Activated gamma-delta T cell treated with anti-CD3 and anti-CD28 coated beads, Interleukin-2, amount 50 U/mL, for 16 hours (primary cell): Measurements from ENCODE around the gene ZIC2.

ENCODE experiments used
- DNase-seq: peaks from one replicate; pipeline ENCODE4 v3.0.0-alpha.2; 2020; ENCODE audit warnings: low read depth

Gene ZIC2

GRCh38 chr13:99986741-99987140 lies 5.2 kb downstream of the ZIC2 start:
- DNase-seq, result no peak

- no peak for DNase-seq
These were observed 5.8 kb downstream of the ZIC2 start for GRCh38 chr13:99987154-99988019.

GRCh38 chr13:99988529-99989275 lies 7.1 kb downstream of the ZIC2 start:
- no peak for DNase-seq

DNA sequence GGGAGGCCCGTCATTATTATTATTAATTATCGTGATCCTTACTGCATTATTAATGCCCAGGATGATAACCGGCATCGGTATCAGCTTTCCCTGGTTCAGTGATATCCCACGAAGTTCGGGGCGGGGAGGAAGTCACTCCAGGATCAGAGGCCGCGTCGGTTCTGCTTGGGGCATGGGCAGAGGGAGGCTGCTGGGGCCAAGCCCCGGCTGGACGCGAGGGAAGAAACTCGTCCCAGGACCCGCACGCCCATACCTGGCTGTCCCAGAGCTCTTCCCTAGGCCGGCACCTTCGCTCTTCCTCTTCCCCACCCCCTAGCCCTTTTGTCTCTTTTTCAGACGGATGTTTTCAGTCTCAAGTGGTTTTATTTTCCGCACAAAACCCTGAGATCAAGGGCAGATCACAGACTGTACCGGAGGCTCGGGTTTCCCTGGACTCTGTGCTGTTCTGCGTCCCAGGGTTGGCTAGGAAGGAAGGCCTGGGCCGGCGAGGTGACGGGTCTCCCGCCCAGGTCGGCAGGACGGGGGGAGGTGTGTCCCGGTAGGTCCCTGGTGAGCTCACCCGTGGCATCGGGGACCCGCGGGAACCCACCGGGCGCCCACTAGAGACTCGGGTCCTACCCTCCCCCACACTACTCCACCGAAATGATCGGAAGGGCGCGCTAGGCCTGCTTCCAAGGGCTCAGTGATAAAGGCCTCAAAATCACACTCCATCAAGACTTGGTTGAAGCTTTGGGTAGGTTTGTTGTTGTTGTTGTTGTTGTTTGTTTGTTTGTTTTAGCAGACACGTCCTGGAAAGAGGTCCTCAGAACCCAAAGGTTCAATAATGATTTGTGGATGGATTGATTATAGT lies 7.9 kb downstream of the ZIC2 start:
- no peak for DNase-seq

- DNase-seq, result no peak
These were observed 8.8 kb downstream of the ZIC2 start for GRCh38 chr13:99990126-99990977.

DNA sequence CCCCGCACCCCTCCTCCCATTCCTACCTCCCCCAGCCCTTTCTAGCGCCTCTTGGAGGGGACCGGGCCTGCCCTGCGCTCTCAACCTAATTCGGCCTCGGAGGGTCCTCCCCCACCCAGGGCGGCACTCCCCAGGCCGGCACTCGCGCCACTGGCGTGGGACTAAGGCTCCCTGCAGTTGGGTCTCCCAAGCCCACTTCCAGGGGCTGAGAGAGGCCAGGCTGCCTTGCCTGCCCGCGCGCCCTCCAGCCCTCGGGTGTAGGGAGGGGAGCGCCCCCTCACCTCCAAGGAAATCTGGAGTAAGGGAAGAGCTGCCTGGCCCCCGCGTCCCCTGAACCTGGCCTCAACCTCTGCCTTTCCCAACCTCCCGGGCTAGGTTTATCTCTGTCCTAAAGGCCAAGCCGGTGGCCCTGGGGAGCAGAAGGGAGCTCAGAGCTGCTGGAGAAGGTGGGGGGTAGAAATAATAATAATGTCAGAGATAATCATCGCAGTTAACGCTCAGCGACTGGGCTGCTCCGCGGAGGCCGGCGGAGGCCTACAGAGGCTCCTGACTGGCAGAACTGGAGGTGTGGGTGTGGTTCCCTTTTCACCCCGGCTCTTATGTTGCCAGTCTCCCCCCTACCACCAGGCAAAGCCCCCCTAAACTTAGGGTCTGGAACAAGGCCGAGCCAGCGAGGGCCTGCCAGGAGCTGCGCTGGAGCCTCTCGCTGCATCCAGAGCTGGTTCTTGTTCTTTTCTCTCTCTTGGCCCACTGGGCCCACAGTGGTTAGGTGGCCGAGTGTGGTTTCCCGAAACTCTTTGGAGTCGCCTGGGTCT lies 9.6 kb downstream of the ZIC2 start:
- DNase-seq, result no peak

GRCh38 chr13:99991828-99992775 lies 10.5 kb downstream of the ZIC2 start:
- no peak for DNase-seq

DNA sequence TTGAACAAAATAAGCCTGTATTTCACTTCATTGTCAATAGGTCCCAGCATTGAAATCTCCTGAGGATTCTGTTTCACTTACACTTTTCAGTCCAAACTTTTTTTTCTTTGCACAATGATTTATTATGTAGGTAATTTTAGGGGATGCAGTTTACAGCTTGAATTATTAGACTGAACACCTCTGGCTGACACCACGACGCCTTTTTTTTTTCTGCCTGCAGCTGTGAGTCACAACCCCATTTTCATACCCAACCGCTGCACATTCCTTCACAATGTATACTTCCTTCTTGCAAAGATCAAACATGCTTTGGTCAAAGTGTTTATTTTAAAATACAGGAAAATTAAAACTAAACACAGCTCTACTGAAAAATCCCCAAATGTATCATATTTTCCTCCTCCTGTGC lies 11.4 kb downstream of the ZIC2 start:
- DNase-seq, result no peak

GRCh38 chr13:99993660-99994637 lies 12.4 kb downstream of the ZIC2 start:
- no peak for DNase-seq

- DNase-seq, result no peak
These were observed 13.0 kb downstream of the ZIC2 start for GRCh38 chr13:99994638-99995020.

GRCh38 chr13:99995104-99995588 lies 13.6 kb downstream of the ZIC2 start:
- no peak for DNase-seq

DNA sequence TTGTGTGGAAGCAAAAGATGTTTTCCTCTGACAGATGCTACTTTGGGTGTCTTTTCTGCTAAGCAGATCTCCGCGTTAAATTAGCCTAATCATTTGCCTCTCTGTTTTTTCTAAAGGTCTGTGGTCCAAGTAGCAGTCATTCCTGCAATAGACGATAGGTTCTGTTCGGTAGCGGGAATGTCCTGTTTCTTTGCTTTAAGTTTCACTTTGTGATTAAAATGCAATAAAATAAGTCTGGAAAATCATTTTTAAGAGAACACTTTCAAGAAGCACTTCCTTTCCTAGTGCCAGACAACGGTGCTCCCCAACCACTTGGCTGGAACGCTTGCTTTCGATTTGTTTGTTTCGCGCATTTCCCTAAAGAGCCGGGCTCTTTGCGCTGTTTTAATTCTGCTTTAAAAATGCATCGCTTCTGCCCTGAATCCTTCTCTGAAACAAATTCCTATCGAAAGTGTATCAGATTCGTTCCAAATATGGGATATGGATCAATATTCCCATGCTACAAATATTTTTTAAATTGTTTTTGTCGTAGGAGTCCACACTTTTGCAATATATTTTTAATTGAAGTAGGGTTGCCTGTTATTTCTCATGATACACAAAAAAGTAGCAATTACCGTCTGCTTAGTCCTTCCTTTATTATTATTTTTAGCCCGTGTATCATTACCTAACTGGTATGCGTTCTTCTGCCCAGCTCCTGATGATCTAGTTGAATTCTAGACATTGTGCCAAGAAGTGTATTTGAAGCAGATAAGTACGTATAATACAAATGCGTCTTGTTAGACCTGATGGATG lies 14.2 kb downstream of the ZIC2 start:
- no peak for DNase-seq

- DNase-seq, result no peak
These were observed 14.9 kb downstream of the ZIC2 start for GRCh38 chr13:99996381-99996973.

- DNase-seq, result no peak
These were observed 16.2 kb downstream of the ZIC2 start for GRCh38 chr13:99997702-99998214.

GRCh38 chr13:99998261-99998660 lies 16.7 kb downstream of the ZIC2 start:
- DNase-seq, result no peak

GRCh38 chr13:100014621-100015020 lies 33.0 kb downstream of the ZIC2 start:
- DNase-seq, result no peak
